HUES64 (cell line): ENCODE measurements around the gene TRIML1.
"Not testable (repeated sequence)": the region's sequence is repeated elsewhere in the genome, so short reads cannot be mapped to it uniquely, and the experiment has no call there.

ENCODE experiments used
- H3K27ac ChIP-seq: 2 replicates; pipeline ENCODE4 v1.7.0; 2013; ENCODE audit warnings: low read depth, low read length, inconsistent platforms
- H3K27me3 ChIP-seq: 2 replicates; pipeline ENCODE4 v1.6.1; 2013; ENCODE audit warnings: mild to moderate bottlenecking, low read length; ENCODE audit not compliant: insufficient read depth
- H3K36me3 ChIP-seq: 2 replicates; pipeline ENCODE4 v1.6.1; 2013; ENCODE audit warnings: mild to moderate bottlenecking, low read length; ENCODE audit not compliant: insufficient read depth
- H3K4me1 ChIP-seq: 2 replicates; pipeline ENCODE4 v1.6.1; 2013; ENCODE audit warnings: mild to moderate bottlenecking, low read length, moderate library complexity; ENCODE audit not compliant: insufficient read depth
- H3K4me3 ChIP-seq: 2 replicates; pipeline ENCODE4 v1.5.1; 2013; ENCODE audit warnings: mild to moderate bottlenecking, low read length, moderate library complexity
- H3K9ac ChIP-seq: 2 replicates; pipeline ENCODE4 v1.6.1; 2013; ENCODE audit warnings: mild to moderate bottlenecking, low read depth, low read length
- H3K9me3 ChIP-seq: 2 replicates; pipeline ENCODE4 v1.6.1; 2013; ENCODE audit warnings: low read depth, low read length; ENCODE audit not compliant: insufficient read depth
- WGBS: fragments of 150-250, 120-280 bp; methylation state at CpG from one replicate; pipeline ENCODE4 v1.1.7; 2013; ENCODE audit warnings: missing lambda C conversion rate; 5-methylcytosine and 5-hydroxymethylcytosine counted together

TRIML1 gene

DNA sequence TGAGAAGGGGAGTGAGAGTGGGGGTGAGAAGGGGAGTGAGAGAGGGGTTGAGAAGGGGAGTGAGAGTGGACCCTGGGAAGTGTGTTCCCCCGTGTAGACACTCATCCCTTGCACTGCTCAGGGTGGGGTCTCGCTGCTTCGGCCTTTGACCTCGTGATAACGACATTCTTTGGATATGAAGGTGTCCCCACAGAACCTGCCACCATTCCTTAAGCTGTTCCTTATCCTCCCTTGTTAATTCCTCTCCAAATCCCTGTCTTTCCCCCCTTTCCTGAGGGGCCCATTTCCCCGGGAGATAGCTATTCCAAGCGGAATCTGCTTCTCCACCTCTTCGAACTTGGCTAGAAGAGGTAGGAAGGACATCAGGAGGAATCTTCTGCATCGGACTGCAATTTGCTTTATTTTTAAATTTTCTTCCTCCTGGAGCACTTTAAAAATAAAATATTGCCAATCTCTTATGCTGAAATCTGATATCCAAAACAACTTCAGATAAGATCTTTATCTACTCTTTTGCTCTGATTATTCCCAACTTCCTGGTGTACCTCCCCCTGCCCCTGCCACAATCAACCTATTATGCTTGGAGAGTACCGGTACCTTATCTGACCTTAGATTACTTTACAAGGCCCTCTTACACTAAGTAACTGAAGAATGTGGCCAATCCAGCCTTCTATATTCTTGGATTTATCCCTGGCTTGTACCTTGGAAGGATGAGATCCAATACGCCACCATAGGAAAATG, 15.6 kb downstream of the TRIML1 start:
- 86% methylated on average over 11 of the region's 11 CpGs for WGBS
- Histone ChIP-seq H3K4me1 (no peaks in the 10 kb centered on the region), H3K4me3 (no peak overlapping the region), H3K9ac (no peak overlapping the region), H3K36me3 (no peaks in the 10 kb centered on the region), H3K9me3 (0 out of 2 replicates have a peak, but pooled peaks cover 5% of the 10 kb centered on the region), H3K27me3 (no peaks in the 10 kb centered on the region), H3K27ac (no peak overlapping the region)

DNA sequence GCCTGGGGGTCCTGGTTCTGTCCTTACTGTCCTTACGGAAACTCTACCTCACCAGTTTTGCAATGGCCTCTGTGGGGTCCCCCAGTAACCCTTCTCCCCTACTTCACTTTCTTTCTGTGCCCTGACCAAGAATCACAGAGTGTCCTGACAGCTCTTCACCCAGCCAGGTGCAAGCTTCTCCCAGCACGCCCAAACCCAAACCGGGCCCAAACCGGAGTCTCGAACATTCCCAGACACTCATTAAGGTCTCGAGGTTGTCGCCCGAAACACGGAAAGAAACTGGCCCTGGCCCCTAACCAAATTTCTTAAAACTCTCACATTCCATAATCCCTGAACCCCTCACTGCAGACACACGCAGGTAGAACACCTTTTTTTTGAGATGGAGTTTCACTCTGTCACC, 19.1 kb downstream of the TRIML1 start:
- no peaks in the 10 kb centered on the region for H3K27me3 ChIP-seq

GRCh38 chr4:188159513-188160226, 20.4 kb downstream of the TRIML1 start:
- H3K4me1 ChIP-seq, H3K9ac ChIP-seq, H3K27ac ChIP-seq, H3K4me3 ChIP-seq, H3K27me3 ChIP-seq, H3K36me3 ChIP-seq, H3K9me3 ChIP-seq: not testable (repeated sequence)
- 95% methylated on average over 40 of the region's 40 CpGs for WGBS

More for the DNA sequence above, 19.1 kb downstream of the TRIML1 start:
- no peak overlapping the region for H3K9ac ChIP-seq
- 94% methylated on average over 10 of the region's 10 CpGs for WGBS
- no peaks in the 10 kb centered on the region for H3K36me3 ChIP-seq
- H3K4me1 ChIP-seq, result no peaks in the 10 kb centered on the region
- no peak overlapping the region for H3K4me3 ChIP-seq
- no peak overlapping the region for H3K27ac ChIP-seq
- 0 out of 2 replicates have a peak, but pooled peaks cover 5% of the 10 kb centered on the region for H3K9me3 ChIP-seq

DNA sequence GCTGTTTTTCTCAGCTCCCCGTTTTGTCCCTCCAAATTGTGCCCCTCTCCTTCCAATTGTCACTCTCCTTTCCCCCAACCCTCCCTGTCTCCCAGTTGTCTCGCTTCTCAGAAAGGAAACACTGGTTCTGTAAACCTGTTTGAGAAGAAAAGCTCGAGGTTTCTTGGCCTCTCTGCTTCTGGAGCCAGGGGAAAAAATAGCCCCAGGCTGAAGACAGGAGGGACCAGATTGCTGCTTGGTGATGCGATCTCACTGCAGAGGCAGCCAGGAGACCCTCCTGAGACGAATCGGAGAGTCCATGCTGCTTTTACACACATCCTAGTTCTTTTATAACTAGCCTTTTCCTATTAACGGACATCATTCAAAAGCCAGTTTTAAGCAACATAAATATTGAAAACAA, 21.2 kb downstream of the TRIML1 start:
- Histone ChIP-seq H3K4me1 (no peaks in the 10 kb centered on the region), H3K4me3 (no peak overlapping the region), H3K27me3 (no peaks in the 10 kb centered on the region), H3K9ac (no peak overlapping the region), H3K9me3 (no peaks in the 10 kb centered on the region), H3K27ac (no peak overlapping the region), H3K36me3 (no peaks in the 10 kb centered on the region)
- WGBS, result 78% methylated on average over 7 of the region's 7 CpGs

- Histone ChIP-seq H3K4me3 (no peak overlapping the region), H3K9ac (no peak overlapping the region), H3K27ac (no peak overlapping the region), H3K4me1 (no peaks in the 10 kb centered on the region), H3K27me3 (no peaks in the 10 kb centered on the region), H3K36me3 (no peaks in the 10 kb centered on the region), H3K9me3 (no peaks in the 10 kb centered on the region)
- 88% methylated on average over 5 of the region's 6 CpGs for WGBS
These were observed 21.9 kb downstream of the TRIML1 start for GRCh38 chr4:188161167-188161566.

GRCh38 chr4:188162698-188163097, 23.5 kb downstream of the TRIML1 start:
- Histone ChIP-seq H3K9me3 (no peaks in the 10 kb centered on the region), H3K36me3 (no peaks in the 10 kb centered on the region), H3K27me3 (no peaks in the 10 kb centered on the region), H3K27ac (no peak overlapping the region), H3K4me1 (no peaks in the 10 kb centered on the region), H3K9ac (no peak overlapping the region), H3K4me3 (no peak overlapping the region)
- 80% methylated on average over 5 of the region's 6 CpGs for WGBS

DNA sequence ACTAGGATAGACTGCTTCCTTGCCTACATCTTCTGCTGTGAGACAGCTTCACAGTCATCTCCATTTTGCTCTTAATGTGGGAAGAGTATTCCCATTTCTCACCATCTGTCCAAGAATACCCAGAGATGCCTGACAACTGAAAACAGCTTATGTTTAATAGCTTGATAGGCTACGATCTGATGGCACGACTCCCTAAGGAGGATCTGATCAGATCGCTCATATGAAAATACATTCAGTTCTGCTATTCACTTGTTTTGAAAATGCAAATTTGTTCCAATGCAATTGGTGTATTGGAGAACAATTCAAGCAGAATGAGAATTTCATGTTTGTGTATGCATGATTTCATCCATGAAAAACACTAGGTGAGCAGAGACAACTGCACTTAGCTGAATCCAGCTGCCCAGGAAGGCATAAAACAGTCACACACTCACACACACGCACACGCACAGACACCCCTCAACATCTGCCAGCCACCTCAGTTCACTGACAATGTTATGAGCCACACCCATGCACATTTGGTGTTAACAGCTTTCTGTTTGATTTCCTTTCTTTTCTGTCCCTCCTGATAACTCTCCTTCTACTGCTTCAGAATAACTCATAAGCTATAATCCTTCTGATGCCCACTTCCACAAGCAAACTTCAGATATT, 29.6 kb downstream of the TRIML1 start:
- Histone ChIP-seq H3K9ac (no peak overlapping the region), H3K27me3 (no peaks in the 10 kb centered on the region)
- 97% methylated on average over 5 of the region's 5 CpGs for WGBS

DNA sequence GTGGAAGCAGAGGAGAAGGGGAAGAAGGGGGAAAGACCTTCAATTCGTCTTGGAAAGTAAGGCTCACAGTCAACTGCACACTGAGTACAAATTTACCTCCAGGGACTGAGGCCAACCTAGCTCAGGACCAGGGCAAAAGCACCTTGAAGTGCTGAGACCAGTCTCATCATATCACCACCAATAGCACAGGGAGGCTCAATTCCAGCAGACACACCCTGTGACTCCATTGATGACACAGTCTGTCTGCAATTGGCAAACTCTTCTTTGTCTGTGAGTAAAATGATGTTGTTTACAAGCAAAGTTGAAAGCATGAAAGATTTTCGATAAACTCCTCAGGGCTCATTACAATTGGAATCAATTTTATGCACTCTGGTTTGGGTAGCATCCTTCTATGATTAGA, 32.3 kb downstream of the TRIML1 start:
- 89% methylated on average over 2 of the region's 2 CpGs for WGBS
- H3K27me3 ChIP-seq, result no peaks in the 10 kb centered on the region
- H3K36me3 ChIP-seq, result no peaks in the 10 kb centered on the region
- H3K27ac ChIP-seq, result no peak overlapping the region
- no peak overlapping the region for H3K9ac ChIP-seq
- H3K9me3 ChIP-seq, result peaks cover 5% of the 10 kb centered on the region; the same call in 1 of the 2 replicates
- no peaks in the 10 kb centered on the region for H3K4me1 ChIP-seq
- no peak overlapping the region for H3K4me3 ChIP-seq

More for the DNA sequence above, 29.6 kb downstream of the TRIML1 start:
- Histone ChIP-seq H3K36me3 (no peaks in the 10 kb centered on the region), H3K9me3 (peaks cover 5% of the 10 kb centered on the region; the same call in 1 of the 2 replicates), H3K4me3 (no peak overlapping the region), H3K4me1 (no peaks in the 10 kb centered on the region), H3K27ac (no peak overlapping the region)

DNA sequence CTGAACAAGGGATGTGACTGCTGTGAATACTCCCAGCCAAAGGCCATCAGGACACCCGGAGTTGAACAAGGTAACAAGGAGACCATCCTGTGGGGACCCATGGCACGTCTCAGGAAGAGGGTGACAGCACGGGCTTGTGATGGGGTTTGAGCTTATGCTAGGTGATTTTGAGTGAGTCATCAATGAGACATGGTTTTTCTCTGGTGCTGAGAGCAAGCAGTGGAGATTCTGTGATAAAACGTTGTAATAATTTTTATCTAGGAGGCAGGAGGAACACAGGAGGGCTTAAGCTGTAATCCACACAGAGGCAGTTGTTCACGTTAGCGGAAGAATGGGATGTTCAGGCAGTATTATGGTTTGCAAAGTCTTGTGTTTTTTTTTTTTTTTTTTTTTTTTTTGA, 36.0 kb downstream of the TRIML1 start:
- no peaks in the 10 kb centered on the region for H3K27me3 ChIP-seq
- WGBS, result 92% methylated on average over 6 of the region's 6 CpGs
- H3K9me3 ChIP-seq, result peaks cover 14% of the 10 kb centered on the region
- no peak overlapping the region for H3K9ac ChIP-seq
- no peak overlapping the region for H3K4me3 ChIP-seq
- no peaks in the 10 kb centered on the region for H3K36me3 ChIP-seq
- no peaks in the 10 kb centered on the region for H3K4me1 ChIP-seq
- no peak overlapping the region for H3K27ac ChIP-seq

GRCh38 chr4:188177997-188178675, 38.9 kb downstream of the TRIML1 start:
- Histone ChIP-seq H3K4me3 (no peak overlapping the region), H3K27me3 (no peaks in the 10 kb centered on the region), H3K9me3 (peaks cover 9% of the 10 kb centered on the region; the same call in 1 of the 2 replicates), H3K36me3 (no peaks in the 10 kb centered on the region), H3K9ac (no peak overlapping the region), H3K27ac (no peak overlapping the region), H3K4me1 (no peaks in the 10 kb centered on the region)
- 96% methylated on average over 5 of the region's 5 CpGs for WGBS

DNA sequence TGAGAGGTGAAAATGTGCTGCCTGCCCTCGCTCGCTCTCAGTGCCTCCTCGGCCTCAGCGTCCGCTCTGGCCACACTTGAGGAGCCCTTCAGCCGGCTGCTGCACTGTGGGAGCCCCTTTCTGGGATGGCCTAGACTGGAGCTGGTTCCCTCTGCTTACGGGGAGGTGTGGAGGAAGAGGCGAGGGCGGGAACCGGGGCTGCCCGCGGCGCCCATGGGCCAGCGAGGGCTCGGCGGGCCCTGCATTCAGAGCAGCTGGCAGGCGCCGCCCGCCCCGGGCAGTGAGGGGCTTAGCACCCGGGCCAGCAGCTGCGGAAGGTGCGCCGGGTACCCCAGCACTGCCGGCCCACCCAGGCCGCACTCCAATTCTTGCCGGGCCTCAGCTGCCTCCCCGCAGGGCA, 39.6 kb downstream of the TRIML1 start:
- H3K27me3 ChIP-seq, result no peaks in the 10 kb centered on the region
- 93% methylated on average over 28 of the region's 28 CpGs for WGBS
- H3K4me1 ChIP-seq, result no peaks in the 10 kb centered on the region

More for the DNA sequence above, 39.6 kb downstream of the TRIML1 start:
- H3K4me3 ChIP-seq, result no peak overlapping the region
- H3K9me3 ChIP-seq, result peaks cover 9% of the 10 kb centered on the region; the same call in 1 of the 2 replicates
- H3K27ac ChIP-seq, result no peak overlapping the region
- H3K36me3 ChIP-seq, result no peaks in the 10 kb centered on the region
- no peak overlapping the region for H3K9ac ChIP-seq
